Right atrium auricular region (tissue), 2 donors: ENCODE measurements around the gene FNIP1. TPM values are rescaled to one million over a fixed set of nuclear protein-coding genes. Genes with fewer than 3 reads are reported as not detected.

ENCODE experiments used
- DNase-seq: peaks from one replicate; pipeline ENCODE4 v3.0.0-alpha.2; 2019; ENCODE audit warnings: low spot score
- H3K27ac ChIP-seq, 2 donors: fragments of 200-600 bp; sonication (generic); 1 replicate in 1 of 2; 2 replicates in 1 of 2; pipeline ENCODE4 v1.5.1; 2016 to 2019
- H3K27me3 ChIP-seq, 2 donors: fragments of 200-600 bp; sonication (generic); one replicate each; pipeline versions ENCODE4 v1.5.1 to v1.6.0; 2017 to 2019
- H3K36me3 ChIP-seq: fragments of 200-600 bp; sonication (generic); one replicate; pipeline ENCODE4 v1.5.1; 2016
- H3K4me1 ChIP-seq, 2 donors: fragments of 200-600 bp; sonication (generic); one replicate each; pipeline versions ENCODE4 v1.5.1 to v1.6.0; 2017 to 2019
- H3K4me3 ChIP-seq, 2 donors: fragments of 200-600 bp; sonication (generic); 1 replicate in 1 of 2; 2 replicates in 1 of 2; pipeline ENCODE4 v1.5.1; 2017 to 2019; ENCODE audit warnings: mild to moderate bottlenecking in 1 of 2, moderate library complexity in 1 of 2
- H3K9me3 ChIP-seq, 2 donors: fragments of 200-600 bp; sonication (generic); one replicate each; pipeline ENCODE4 v1.5.1; 2019
- CTCF ChIP-seq, 2 donors: fragments of 200-600 bp; sonication (generic); IDR thresholded peaks; one replicate each; pipeline ENCODE4 v1.5.1; 2019; ENCODE audit warnings: antibody characterized with exemption in 2 of 2
- total RNA-seq, 2 donors: library from RNA; depleted of rRNA; stranded (reverse); fragments of >200 nt; gene quantifications; one replicate each; pipeline ENCODE4 v1.1.0, GENCODE V29; 2016

The FNIP1 gene
- total RNA-seq, 2 donors from 2014 or later = 30.6 to 38.3 TPM

- TF ChIP-seq CTCF (IDR thresholded peaks at IDR 0.05) = no peak
- DNase-seq = no peak
Measured at GRCh38 chr5:131766689-131767088, 30.1 kb downstream of the FNIP1 start.

GRCh38 chr5:131765261-131765660 is 31.6 kb downstream of the FNIP1 start:
- Histone ChIP-seq H3K36me3 (no peaks in the 10 kb centered on the region), H3K27ac (no peak overlapping the region), H3K27me3 (no peaks in the 10 kb centered on the region), H3K4me3 (no peak overlapping the region), H3K4me1 (peaks cover 0 to 27% of the 10 kb centered on the region in 2 donors), H3K9me3 (no peaks in the 10 kb centered on the region)
- DNase-seq = no peak
- TF ChIP-seq CTCF (IDR thresholded peaks at IDR 0.05) = no peak

More at GRCh38 chr5:131766689-131767088, 30.1 kb downstream of the FNIP1 start:
- Histone ChIP-seq H3K27ac (no peak overlapping the region), H3K4me3 (no peak overlapping the region), H3K4me1 (peaks cover 0 to 25% of the 10 kb centered on the region in 2 donors), H3K9me3 (no peaks in the 10 kb centered on the region), H3K36me3 (no peaks in the 10 kb centered on the region), H3K27me3 (no peaks in the 10 kb centered on the region)

GRCh38 chr5:131763968-131764367 is 32.8 kb downstream of the FNIP1 start:
- Histone ChIP-seq H3K36me3 (no peaks in the 10 kb centered on the region), H3K4me3 (no peak overlapping the region), H3K27me3 (no peaks in the 10 kb centered on the region), H3K4me1 (peaks cover 0 to 28% of the 10 kb centered on the region in 2 donors), H3K27ac (no peak overlapping the region), H3K9me3 (no peaks in the 10 kb centered on the region)
- DNase-seq = no peak
- no peak for TF ChIP-seq CTCF (IDR thresholded peaks at IDR 0.05)

GRCh38 chr5:131760793-131761192 is 36.0 kb downstream of the FNIP1 start:
- peaks cover 0 to 46% of the 10 kb centered on the region in 2 donors for H3K4me1 ChIP-seq
- no peak for DNase-seq
- H3K9me3 ChIP-seq = no peaks in the 10 kb centered on the region
- H3K27ac ChIP-seq = no peak overlapping the region
- TF ChIP-seq CTCF (IDR thresholded peaks at IDR 0.05) = no peak
- no peaks in the 10 kb centered on the region for H3K36me3 ChIP-seq
- H3K27me3 ChIP-seq = no peaks in the 10 kb centered on the region
- H3K4me3 ChIP-seq = no peak overlapping the region

GRCh38 chr5:131759704-131760103 is 37.1 kb downstream of the FNIP1 start:
- no peaks in the 10 kb centered on the region for H3K9me3 ChIP-seq
- H3K4me3 ChIP-seq = no peak overlapping the region
- no peaks in the 10 kb centered on the region for H3K36me3 ChIP-seq
- no peak for DNase-seq
- peaks cover 0 to 48% of the 10 kb centered on the region in 2 donors for H3K4me1 ChIP-seq
- no peak overlapping the region for H3K27ac ChIP-seq
- no peaks in the 10 kb centered on the region for H3K27me3 ChIP-seq
- TF ChIP-seq CTCF (IDR thresholded peaks at IDR 0.05) = no peak

- Histone ChIP-seq H3K27me3 (no peaks in the 10 kb centered on the region), H3K9me3 (no peaks in the 10 kb centered on the region), H3K4me1 (peaks cover 0 to 58% of the 10 kb centered on the region in 2 donors), H3K4me3 (no peak overlapping the region), H3K27ac (peak overlapping the region; percentile 43 to 82), H3K36me3 (no peaks in the 10 kb centered on the region)
- no peak for DNase-seq
- no peak for TF ChIP-seq CTCF (IDR thresholded peaks at IDR 0.05)
Measured at GRCh38 chr5:131758520-131758900, 38.3 kb downstream of the FNIP1 start.
